ENCODE data around the gene PRKAG2. TPM values are rescaled to one million over a fixed set of nuclear protein-coding genes. Genes with fewer than 3 reads are reported as not detected.

The PRKAG2 gene
- total RNA-seq, 3 donors from 2014 or later: 42.4 to 48.5 (median 46.6) TPM

- no peak overlapping the region for H3K4me3 ChIP-seq
- H3K4me1 ChIP-seq (ENCODE audit: low read depth): no peaks in the 10 kb centered on the region
- TF ChIP-seq CTCF (IDR thresholded peaks at IDR 0.05): no peak
- no peaks in the 10 kb centered on the region for H3K9me3 ChIP-seq
- ATAC-seq (no peak), DNase-seq (no peak)
- intact Hi-C loops (cut with DNase I, micrococcal nuclease): no loop called here
- no peaks in the 10 kb centered on the region for H3K36me3 ChIP-seq (ENCODE audit: low read depth)
Observed at GRCh38 chr7:151647874-151648273, 229.0 kb downstream of the PRKAG2 start.

DNA sequence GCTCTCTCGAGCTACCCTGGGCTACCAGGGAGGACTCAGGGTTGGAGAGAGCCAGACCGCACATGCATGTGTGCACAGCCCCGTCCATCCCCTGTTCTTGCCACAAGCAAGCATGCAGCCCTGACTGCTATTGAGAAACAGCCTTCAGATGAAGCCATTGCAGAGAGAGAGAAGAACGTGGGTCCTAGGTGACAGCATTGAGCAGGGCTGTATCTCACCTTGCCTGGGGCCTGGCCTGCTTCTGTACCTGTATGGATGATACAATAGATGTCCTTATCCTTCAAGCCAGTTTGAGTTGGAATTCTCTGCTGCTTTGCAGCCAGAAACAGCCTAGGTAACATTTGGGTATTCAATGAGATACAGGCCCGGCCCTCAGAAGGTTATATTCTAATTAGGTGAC is 229.9 kb downstream of the PRKAG2 start:
- TF ChIP-seq CTCF (IDR thresholded peaks at IDR 0.05): no peak

GRCh38 chr7:151645311-151645710 is 231.6 kb downstream of the PRKAG2 start:
- H3K9me3 ChIP-seq: no peaks in the 10 kb centered on the region
- no peaks in the 10 kb centered on the region for H3K36me3 ChIP-seq (ENCODE audit: low read depth)
- H3K4me3 ChIP-seq: no peak overlapping the region
- H3K4me1 ChIP-seq (ENCODE audit: low read depth): no peaks in the 10 kb centered on the region
- no peak for ATAC-seq
- intact Hi-C loops (cut with DNase I, micrococcal nuclease): no loop called here
- TF ChIP-seq CTCF (IDR thresholded peaks at IDR 0.05): no peak
- DNase-seq: no peak

More for the DNA sequence above, 229.9 kb downstream of the PRKAG2 start:
- no peaks in the 10 kb centered on the region for H3K36me3 ChIP-seq (ENCODE audit: low read depth)
- no peak overlapping the region for H3K4me3 ChIP-seq
- intact Hi-C loops (cut with DNase I, micrococcal nuclease): no loop called here
- DNase-seq: no peak
- no peaks in the 10 kb centered on the region for H3K9me3 ChIP-seq
- no peak for ATAC-seq
- H3K4me1 ChIP-seq (ENCODE audit: low read depth): no peaks in the 10 kb centered on the region

DNA sequence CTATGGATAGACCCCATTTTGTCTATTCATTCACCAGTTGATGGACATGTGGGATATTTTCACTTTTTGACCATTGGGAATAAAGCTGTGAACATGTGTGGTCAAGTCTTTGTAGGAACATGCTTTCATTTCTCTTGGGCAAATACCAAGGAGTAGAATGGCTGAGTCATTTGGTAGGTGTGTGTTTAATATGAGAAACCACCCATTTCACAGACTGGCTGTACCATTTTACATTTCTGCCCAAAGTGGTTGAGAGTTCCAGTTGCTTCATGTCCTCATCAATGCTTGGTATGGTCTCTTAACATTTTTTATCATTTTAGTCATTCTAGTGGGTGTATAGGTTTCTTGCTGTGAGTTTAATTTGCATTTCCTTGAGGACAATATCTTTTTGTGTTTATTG is 232.4 kb downstream of the PRKAG2 start:
- H3K9me3 ChIP-seq: no peaks in the 10 kb centered on the region
- DNase-seq (no peak), ATAC-seq (no peak)
- H3K4me1 ChIP-seq (ENCODE audit: low read depth): no peaks in the 10 kb centered on the region
- no peak overlapping the region for H3K4me3 ChIP-seq
- no peak for TF ChIP-seq CTCF (IDR thresholded peaks at IDR 0.05)
- intact Hi-C loops (cut with DNase I, micrococcal nuclease): no loop called here
- H3K36me3 ChIP-seq (ENCODE audit: low read depth): no peaks in the 10 kb centered on the region

GRCh38 chr7:151642746-151643145 is 234.2 kb downstream of the PRKAG2 start:
- no peak for TF ChIP-seq CTCF (IDR thresholded peaks at IDR 0.05)
- intact Hi-C loops (cut with DNase I, micrococcal nuclease): no loop called here
- H3K9me3 ChIP-seq: no peaks in the 10 kb centered on the region

GRCh38 chr7:151641587-151641986 is 235.3 kb downstream of the PRKAG2 start:
- no peaks in the 10 kb centered on the region for H3K36me3 ChIP-seq (ENCODE audit: low read depth)
- no peak overlapping the region for H3K4me3 ChIP-seq
- no peak for ATAC-seq
- no peaks in the 10 kb centered on the region for H3K9me3 ChIP-seq
- no peak for TF ChIP-seq CTCF (IDR thresholded peaks at IDR 0.05)
- no peaks in the 10 kb centered on the region for H3K4me1 ChIP-seq (ENCODE audit: low read depth)
- intact Hi-C loops (cut with DNase I, micrococcal nuclease): no loop called here
- DNase-seq: no peak

More at GRCh38 chr7:151642746-151643145, 234.2 kb downstream of the PRKAG2 start:
- ATAC-seq: no peak
- no peaks in the 10 kb centered on the region for H3K4me1 ChIP-seq (ENCODE audit: low read depth)
- no peaks in the 10 kb centered on the region for H3K36me3 ChIP-seq (ENCODE audit: low read depth)
- H3K4me3 ChIP-seq: no peak overlapping the region
- DNase-seq: no peak

Data from mucosa of descending colon (tissue), 3 donors.